Sigmoid colon (tissue), 4 donors: ENCODE results near the gene CDK5RAP3.

Experiments
- POLR2A ChIP-seq, 2 donors: fragments of 450-650 bp; IDR thresholded peaks; one replicate each; pipeline ENCODE4 v1.6.1; 2016; ENCODE audit warnings: antibody characterized with exemption in 2 of 2, mild to moderate bottlenecking in 2 of 2, moderate library complexity in 2 of 2
- POLR2AphosphoS5 ChIP-seq, 4 donors: sonication (generic); formaldehyde crosslinking; IDR thresholded peaks; one replicate each; pipeline ENCODE4 v1.6.1; 2017; ENCODE audit warnings: antibody characterized with exemption in 4 of 4
- TF ChIP-seq, protein P1 (sequence below), 4 experiments: fragments of 450-650 bp in 3 of 4; fragments of 200-600 bp in 1 of 4; IDR thresholded peaks; one replicate each; pipeline ENCODE4 v1.5.1; 2016 to 2019; ENCODE audit warnings: antibody characterized with exemption in 4 of 4, mild to moderate bottlenecking in 3 of 4, moderate library complexity in 2 of 4

DNA sequence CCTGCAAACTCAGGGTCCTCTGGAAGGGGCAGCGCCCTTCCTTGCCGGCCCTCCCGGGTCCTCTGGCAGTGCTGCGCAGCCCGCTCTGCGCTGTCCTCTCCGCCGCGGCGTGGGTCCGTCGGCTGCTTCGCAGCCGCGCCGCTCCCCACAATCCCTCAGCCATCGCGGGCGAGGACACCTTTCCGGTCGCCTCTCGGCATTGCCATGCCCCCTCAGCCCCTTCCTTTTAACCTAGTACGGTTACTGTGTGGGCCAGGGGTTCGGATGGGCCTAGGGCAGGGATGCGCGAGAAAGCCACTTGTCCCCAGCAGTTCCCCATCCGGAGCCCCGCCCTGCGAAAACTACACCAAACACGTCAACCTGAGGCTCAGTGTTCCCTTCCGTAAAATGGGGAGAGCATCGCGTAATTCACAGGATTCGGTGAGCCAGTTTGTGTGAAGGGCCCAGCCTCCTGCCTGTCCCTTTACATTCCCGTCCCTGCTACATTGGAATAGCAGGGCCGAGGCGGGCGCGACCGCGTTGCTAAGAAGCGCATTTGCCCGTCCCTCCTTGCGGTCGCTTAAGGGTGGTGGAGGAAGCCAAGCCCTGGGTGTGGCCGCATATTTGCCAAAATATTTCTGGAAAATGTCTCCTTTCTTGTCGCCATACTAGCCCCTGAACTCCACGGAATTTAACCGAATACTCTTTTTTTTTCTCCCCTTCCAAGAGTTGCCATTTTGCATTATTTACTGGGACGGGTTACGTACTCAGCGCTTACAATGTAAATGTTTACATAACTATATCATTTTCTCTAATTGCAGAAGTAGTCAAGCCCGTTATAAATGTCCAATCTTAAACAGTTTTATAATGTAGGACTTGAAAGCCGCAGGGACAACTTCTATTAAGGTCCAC is 53.5 kb downstream of the CDK5RAP3 start:
- TF ChIP-seq, protein P1, sequence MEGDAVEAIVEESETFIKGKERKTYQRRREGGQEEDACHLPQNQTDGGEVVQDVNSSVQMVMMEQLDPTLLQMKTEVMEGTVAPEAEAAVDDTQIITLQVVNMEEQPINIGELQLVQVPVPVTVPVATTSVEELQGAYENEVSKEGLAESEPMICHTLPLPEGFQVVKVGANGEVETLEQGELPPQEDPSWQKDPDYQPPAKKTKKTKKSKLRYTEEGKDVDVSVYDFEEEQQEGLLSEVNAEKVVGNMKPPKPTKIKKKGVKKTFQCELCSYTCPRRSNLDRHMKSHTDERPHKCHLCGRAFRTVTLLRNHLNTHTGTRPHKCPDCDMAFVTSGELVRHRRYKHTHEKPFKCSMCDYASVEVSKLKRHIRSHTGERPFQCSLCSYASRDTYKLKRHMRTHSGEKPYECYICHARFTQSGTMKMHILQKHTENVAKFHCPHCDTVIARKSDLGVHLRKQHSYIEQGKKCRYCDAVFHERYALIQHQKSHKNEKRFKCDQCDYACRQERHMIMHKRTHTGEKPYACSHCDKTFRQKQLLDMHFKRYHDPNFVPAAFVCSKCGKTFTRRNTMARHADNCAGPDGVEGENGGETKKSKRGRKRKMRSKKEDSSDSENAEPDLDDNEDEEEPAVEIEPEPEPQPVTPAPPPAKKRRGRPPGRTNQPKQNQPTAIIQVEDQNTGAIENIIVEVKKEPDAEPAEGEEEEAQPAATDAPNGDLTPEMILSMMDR (IDR thresholded peaks at IDR 0.05) = no peak
- TF ChIP-seq POLR2A (IDR thresholded peaks at IDR 0.05) (no peak), POLR2AphosphoS5 (IDR thresholded peaks at IDR 0.05) (no peak)
